Measurements from ENCODE around the gene SOS1.

GRCh38 chr2:39127973-39128372 lies 7.1 kb upstream of the SOS1 start:
- TF ChIP-seq POLR2A (IDR thresholded peaks at IDR 0.05; ENCODE audit: low read length) (no peak), GATA1 (IDR thresholded peaks at IDR 0.05; ENCODE audit: low read depth, low read length) (no peak)
